Neuron (in vitro differentiated cells): ENCODE data around the gene EME2.

Source experiments
- H2AFZ ChIP-seq: one replicate; pipeline ENCODE4 v1.6.1; 2013; ENCODE audit warnings: low read depth, mild to moderate bottlenecking, inconsistent platforms, low read length, moderate library complexity
- H3K27me3 ChIP-seq: one replicate; pipeline ENCODE4 v1.6.1; 2013; ENCODE audit warnings: low read length; ENCODE audit not compliant: insufficient read depth
- H3K36me3 ChIP-seq: one replicate; pipeline ENCODE4 v1.6.1; 2013; ENCODE audit warnings: low read length; ENCODE audit not compliant: insufficient read depth
- H3K4me1 ChIP-seq: one replicate; pipeline ENCODE4 v1.6.1; 2013; ENCODE audit warnings: low read length; ENCODE audit not compliant: insufficient read depth
- H3K4me3 ChIP-seq: 2 replicates; pipeline ENCODE4 v1.5.1; 2013; ENCODE audit warnings: mild to moderate bottlenecking, low read length, moderate library complexity
- H3K9me3 ChIP-seq: one replicate; pipeline ENCODE4 v1.6.1; 2013; ENCODE audit warnings: low read length

Gene EME2

DNA sequence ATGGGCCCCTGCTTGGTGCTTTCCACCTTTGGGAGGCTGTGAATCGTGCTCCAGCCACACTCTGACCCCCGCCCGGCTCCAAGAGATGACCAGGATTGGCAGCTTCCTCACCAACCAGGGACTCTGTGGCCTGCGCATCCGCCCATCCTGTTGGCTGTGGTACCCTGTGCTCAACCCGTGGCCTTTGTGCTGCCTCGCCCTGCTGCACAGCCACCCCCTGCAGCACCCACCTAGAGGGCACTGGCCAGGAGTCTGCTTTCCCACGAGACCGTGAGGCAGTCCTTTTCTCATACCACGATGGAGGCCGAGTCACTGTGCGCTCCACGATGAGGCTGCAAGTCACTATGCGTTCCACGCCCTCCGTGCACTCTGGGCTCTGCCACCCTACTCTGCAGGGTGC lies 20.7 kb upstream of the EME2 start:
- peaks cover 59% of the 10 kb centered on the region for H3K36me3 ChIP-seq
- no peak overlapping the region for H3K4me3 ChIP-seq
- no peak overlapping the region for H2AFZ ChIP-seq
- H3K27me3 ChIP-seq: no peaks in the 10 kb centered on the region
- H3K4me1 ChIP-seq: no peaks in the 10 kb centered on the region
- no peaks in the 10 kb centered on the region for H3K9me3 ChIP-seq

DNA sequence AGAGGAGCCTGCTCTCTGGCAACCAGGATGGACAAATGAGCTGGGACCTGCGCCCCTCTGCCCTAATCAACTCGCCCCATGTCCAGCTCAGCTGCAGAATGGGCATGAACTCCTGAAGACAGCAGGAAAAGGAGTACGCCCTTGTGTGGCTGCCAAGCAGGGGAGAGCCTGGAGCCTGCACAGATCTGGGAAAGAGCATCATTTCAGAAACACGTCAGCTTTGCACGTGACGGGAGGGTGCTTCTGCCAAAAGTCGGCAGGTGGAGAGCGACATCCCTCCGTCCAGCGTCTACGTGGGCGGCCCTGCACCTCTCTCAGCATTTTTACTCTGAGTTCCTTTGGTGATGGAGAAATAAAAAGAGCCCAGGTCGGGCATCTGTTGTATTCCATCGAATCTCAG lies 19.8 kb upstream of the EME2 start:
- Histone ChIP-seq H3K36me3 (peaks cover 50% of the 10 kb centered on the region), H3K4me1 (no peaks in the 10 kb centered on the region), H3K9me3 (no peaks in the 10 kb centered on the region), H3K4me3 (no peak overlapping the region), H2AFZ (no peak overlapping the region), H3K27me3 (no peaks in the 10 kb centered on the region)

DNA sequence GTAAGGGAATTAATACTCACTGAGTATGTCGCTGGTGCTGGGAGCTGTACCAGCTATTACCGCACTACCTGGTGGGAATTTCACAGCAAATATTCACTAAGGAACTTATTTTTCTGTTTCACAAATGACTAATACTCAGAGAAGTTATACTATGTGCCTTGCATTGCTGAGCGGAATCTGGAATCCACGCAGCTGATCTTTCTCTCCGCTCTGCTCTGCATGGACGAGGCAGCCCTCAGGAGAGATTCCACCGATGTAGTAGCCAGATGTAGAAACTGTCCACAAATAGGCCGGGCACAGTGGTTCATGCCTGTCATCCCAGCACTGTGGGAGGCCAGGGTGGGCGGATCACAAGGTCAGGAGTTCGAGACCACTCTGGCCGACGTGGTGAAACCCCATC lies 18.4 kb upstream of the EME2 start:
- no peak overlapping the region for H2AFZ ChIP-seq
- no peaks in the 10 kb centered on the region for H3K27me3 ChIP-seq
- no peaks in the 10 kb centered on the region for H3K4me1 ChIP-seq
- peaks cover 44% of the 10 kb centered on the region for H3K36me3 ChIP-seq
- H3K4me3 ChIP-seq: no peak overlapping the region
- no peaks in the 10 kb centered on the region for H3K9me3 ChIP-seq

DNA sequence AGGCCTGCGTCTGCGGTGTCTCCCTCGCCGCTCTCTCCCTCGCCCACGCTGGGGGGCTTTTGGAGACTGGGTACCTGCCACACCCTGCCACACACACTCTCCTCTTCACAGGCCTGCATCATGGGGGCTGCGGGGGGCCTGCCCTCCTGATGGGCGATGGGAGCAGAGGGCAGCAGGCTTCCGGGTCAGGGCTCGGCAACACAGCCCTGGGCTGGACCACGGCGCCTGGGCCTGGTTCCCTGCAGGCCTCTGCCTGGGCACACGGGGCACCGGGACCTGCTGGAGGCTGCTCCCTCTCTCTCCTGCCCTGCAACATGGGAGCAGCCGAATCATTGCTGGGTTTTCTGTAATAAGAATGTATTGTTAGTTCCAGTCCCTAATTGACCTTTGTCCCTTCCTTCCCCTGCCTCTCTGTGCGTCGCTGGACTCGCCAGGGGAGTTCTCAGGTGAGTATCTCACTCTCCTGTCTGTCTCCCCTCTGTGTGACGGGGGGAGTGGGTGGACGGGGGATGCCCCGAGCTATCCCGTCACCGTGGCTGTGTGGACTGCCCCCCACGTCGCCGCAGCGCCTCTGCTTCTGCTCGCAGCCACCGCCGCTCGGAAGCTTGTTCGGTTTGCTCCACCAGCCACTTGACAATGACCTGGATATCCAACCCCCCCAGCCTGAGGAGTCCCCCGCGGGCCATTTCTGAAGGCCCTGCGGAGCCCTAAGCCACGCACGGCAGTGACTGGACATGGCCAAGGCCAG lies 14.7 kb upstream of the EME2 start:
- Histone ChIP-seq H2AFZ (no peak overlapping the region), H3K4me1 (no peaks in the 10 kb centered on the region), H3K27me3 (no peaks in the 10 kb centered on the region), H3K36me3 (peaks cover 46% of the 10 kb centered on the region), H3K9me3 (no peaks in the 10 kb centered on the region), H3K4me3 (no peak overlapping the region)

DNA sequence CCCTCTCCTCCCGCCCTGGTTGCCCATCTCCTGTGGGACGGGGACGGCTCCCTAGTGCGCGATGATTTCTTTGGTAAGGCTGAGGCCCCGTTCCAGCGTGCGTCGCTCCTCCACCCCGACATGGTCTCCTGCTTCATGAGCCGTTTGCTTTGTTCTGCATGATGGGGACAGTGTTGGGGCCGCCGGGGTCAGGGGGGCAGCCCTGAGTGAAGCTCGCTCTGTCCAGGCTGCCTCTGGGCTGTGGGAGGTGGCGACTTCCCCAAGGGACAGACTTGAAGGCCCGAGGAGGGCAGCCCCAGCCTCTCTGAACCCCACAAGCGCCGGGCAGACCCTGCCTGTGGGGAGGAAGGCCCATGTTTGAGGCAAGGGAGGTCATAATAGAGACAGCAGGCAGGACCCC lies 13.7 kb upstream of the EME2 start:
- no peak overlapping the region for H2AFZ ChIP-seq
- H3K36me3 ChIP-seq: peaks cover 52% of the 10 kb centered on the region
- H3K4me3 ChIP-seq: no peak overlapping the region
- no peaks in the 10 kb centered on the region for H3K27me3 ChIP-seq
- no peaks in the 10 kb centered on the region for H3K9me3 ChIP-seq
- no peaks in the 10 kb centered on the region for H3K4me1 ChIP-seq

DNA sequence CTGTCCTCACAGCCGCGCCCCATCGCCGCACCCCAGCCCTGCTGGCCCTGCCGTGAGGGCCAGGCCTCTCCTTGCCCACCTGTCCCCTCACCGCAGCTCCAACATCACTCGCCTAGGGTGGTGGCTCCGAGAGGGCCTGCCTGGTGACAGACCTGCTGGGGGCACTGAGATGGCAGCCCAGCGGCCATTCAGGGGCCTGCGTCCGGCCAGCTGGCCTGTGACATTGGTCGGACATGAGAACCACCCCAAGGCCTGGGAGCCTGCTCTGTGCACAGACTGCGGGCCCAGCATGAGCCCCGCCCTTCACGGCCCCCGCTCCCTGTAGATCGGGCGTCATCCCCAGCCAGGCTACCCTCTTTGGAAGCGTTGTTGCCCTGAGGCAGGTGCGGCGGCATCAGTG lies 13.1 kb upstream of the EME2 start:
- no peaks in the 10 kb centered on the region for H3K27me3 ChIP-seq
- H3K9me3 ChIP-seq: no peaks in the 10 kb centered on the region
- peaks cover 58% of the 10 kb centered on the region for H3K36me3 ChIP-seq
- H3K4me1 ChIP-seq: no peaks in the 10 kb centered on the region
- H3K4me3 ChIP-seq: no peak overlapping the region
- no peak overlapping the region for H2AFZ ChIP-seq

DNA sequence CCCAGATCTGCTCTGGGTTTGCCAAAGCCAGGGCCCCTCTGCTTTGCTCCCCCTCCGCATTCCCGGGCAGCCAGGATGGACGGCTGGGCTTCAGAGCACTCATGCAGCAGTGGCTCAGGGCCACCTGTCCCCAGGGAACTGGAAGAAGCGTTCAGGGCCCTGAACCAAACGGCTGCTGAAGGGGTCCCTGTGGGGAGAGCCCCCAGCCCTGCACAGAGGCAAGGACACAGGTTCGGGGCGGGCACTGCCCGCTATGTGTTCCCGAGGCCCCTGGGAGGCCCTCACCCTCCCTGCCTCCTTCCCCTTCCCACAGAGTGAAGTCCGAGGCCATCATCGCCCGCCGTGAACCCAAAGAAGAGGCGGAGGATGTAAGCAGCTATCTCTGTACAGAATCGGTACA lies 11.7 kb upstream of the EME2 start:
- no peaks in the 10 kb centered on the region for H3K27me3 ChIP-seq
- no peak overlapping the region for H3K4me3 ChIP-seq
- no peak overlapping the region for H2AFZ ChIP-seq
- peaks cover 63% of the 10 kb centered on the region for H3K36me3 ChIP-seq
- no peaks in the 10 kb centered on the region for H3K4me1 ChIP-seq
- H3K9me3 ChIP-seq: no peaks in the 10 kb centered on the region

DNA sequence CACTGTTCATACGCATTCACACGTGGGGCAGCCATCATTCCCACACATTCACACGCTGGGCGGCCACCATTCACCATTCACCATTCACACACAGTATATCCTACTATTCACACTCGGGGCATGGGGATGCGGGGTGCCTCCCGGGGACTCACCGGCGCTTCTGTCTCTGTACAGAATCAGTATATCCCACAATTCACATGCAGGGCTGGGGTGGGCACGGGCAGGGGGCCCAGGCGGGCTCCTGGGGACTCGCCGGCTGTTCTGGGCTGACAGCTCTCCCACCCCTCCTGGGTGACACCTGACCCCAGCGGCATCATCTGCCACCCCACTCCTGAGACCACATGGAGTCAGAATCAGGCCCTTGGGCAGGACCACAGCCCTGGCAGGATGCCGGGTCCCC lies 10.9 kb upstream of the EME2 start:
- Histone ChIP-seq H2AFZ (no peak overlapping the region), H3K36me3 (peaks cover 66% of the 10 kb centered on the region), H3K4me3 (no peak overlapping the region), H3K9me3 (no peaks in the 10 kb centered on the region), H3K4me1 (no peaks in the 10 kb centered on the region), H3K27me3 (no peaks in the 10 kb centered on the region)

DNA sequence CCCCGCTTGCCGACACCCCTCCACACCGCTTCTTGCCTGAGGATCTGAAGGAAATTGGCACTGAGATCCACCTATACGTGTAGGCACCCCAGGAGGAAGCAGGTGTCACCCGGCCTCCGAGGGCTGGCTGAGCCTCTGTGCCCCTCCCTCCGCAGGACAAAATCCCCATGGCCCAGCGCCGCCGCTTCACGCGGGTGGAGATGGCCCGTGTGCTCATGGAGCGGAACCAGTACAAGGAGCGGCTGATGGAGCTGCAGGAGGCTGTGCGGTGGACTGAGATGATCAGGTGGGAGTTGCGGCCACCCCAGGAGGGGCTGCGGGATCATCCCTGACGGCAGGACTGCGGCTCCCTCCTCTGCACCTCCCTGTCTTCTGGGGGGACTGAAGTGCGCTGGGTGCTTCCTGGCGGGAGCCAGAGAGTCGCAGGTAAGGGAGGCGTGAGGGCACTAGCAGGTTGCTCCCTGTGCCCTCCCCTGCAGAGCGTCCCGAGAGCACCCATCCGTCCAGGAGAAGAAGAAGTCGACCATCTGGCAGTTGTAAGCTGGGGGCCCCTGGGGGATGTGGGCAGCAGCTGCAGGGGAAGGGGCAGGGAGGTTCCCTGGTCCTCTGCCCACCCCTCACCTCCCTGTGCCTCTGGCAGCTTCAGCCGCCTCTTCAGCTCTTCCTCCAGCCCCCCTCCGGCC lies 10.3 kb upstream of the EME2 start:
- Histone ChIP-seq H3K4me3 (no peak overlapping the region), H2AFZ (no peak overlapping the region), H3K9me3 (no peaks in the 10 kb centered on the region), H3K4me1 (no peaks in the 10 kb centered on the region), H3K27me3 (no peaks in the 10 kb centered on the region), H3K36me3 (peaks cover 72% of the 10 kb centered on the region)

DNA sequence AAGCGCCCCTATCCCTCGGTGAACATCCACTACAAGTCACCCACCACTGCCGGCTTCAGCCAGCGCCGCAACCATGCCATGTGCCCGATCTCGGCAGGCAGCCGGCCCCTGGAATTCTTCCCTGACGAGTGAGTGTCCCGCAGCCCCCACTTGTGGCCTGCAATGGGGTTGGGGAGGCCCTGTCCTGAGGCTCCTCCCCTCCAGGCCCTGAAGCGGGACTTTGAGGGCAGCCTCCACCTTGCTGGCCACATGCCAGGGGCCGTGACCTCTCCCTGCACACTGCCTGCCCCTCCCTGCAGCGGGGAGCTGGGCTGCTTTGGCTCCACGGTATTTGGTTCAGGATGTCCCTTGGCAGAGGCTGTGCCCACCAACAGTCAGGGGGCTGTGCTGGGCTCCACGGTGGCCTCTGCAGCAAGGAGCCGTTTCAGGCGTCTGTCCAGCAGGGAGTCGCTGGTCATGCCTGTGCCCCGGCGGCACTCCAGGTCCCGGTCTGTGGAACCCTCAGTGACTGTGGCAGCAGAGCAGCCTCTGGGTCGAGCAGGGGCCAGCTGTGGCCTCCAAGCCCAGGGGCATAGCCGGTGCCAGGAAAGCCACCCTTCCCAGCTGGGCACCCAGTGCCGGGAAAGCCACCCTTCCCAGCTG lies 9.6 kb upstream of the EME2 start:
- H3K9me3 ChIP-seq: no peaks in the 10 kb centered on the region
- H3K27me3 ChIP-seq: no peaks in the 10 kb centered on the region
- H3K4me3 ChIP-seq: no peak overlapping the region
- H2AFZ ChIP-seq: no peak overlapping the region
- H3K4me1 ChIP-seq: no peaks in the 10 kb centered on the region
- peaks cover 78% of the 10 kb centered on the region for H3K36me3 ChIP-seq

DNA sequence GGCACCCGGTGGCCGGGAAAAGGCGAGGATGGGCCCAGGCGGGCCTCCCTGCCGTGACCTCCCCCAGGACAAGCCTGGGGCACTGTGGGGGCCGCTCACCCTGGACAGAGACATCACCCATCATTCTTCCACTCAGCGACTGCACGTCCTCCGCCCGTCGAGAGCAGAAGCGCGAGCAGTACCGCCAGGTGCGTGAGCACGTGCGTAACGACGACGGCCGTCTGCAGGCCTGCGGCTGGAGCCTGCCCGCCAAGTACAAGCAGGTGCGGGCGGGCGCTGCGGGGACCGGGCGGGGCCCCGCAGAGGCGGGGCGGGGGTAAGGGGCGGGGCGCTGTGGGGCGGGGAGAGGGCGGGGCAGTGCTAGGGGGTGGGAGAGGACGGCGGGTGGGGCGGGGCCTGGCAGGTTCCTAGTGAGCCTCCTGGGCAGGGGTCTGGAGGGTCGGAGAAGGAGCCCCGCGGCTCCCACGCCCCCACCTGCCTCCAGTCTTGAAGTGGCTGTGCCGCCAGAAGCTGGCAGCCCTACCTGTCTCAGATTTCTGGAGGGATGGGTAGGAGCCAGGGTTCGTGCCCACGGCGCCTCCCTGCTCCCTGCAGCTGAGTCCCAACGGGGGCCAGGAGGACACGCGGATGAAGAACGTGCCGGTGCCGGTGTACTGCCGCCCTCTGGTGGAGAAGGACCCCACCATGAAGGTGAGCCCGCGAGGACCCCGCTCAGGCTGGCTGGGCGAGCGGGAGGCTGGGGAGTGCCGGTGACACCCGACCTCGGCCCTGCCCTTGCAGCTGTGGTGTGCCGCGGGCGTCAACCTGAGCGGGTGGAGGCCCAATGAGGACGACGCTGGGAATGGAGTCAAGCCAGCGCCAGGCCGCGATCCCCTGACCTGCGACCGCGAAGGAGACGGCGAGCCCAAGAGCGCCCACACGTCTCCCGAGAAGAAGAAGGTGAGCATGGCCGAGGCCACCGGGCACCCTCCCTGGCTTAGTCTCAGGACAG lies 8.8 kb upstream of the EME2 start:
- no peaks in the 10 kb centered on the region for H3K4me1 ChIP-seq
- H3K9me3 ChIP-seq: no peaks in the 10 kb centered on the region
- H3K4me3 ChIP-seq: no peak overlapping the region
- no peak overlapping the region for H2AFZ ChIP-seq
- H3K36me3 ChIP-seq: peaks cover 79% of the 10 kb centered on the region
- no peaks in the 10 kb centered on the region for H3K27me3 ChIP-seq

DNA sequence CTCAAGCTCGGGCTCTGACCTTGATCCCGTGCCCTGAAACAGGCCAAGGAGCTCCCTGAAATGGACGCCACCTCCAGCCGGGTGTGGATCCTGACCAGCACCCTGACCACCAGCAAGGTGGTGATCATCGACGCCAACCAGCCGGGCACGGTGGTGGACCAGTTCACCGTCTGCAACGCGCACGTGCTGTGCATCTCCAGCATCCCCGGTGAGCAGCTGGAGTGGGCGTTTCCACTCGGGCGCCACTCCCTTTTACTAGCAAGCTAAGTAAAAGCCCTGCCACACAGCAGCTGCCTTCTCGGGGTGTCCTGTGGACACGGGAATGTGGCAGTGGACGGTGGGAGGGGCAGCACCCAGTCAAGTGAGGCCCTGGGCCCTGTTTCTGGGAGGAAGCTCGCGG lies 7.6 kb upstream of the EME2 start:
- Histone ChIP-seq H2AFZ (no peak overlapping the region), H3K36me3 (peaks cover 83% of the 10 kb centered on the region), H3K27me3 (no peaks in the 10 kb centered on the region), H3K9me3 (no peaks in the 10 kb centered on the region), H3K4me1 (no peaks in the 10 kb centered on the region), H3K4me3 (no peak overlapping the region)

DNA sequence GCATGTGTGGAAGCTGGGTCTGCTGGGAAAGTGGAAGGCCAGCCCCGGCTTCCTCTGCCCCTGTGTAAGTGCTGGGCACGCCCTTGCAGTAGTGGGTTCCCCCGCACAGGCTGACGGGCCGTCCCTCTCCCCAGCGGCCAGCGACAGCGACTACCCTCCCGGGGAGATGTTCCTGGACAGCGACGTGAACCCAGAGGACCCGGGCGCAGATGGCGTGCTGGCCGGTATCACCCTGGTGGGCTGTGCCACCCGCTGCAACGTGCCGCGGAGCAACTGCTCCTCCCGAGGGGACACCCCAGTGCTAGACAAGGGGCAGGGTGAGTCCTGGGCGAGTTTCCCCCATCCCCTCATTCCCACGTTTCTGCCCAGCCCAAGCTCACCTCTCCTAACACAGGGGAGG lies 6.8 kb upstream of the EME2 start:
- peaks cover 80% of the 10 kb centered on the region for H3K36me3 ChIP-seq
- no peak overlapping the region for H2AFZ ChIP-seq
- H3K4me1 ChIP-seq: no peaks in the 10 kb centered on the region
- no peaks in the 10 kb centered on the region for H3K27me3 ChIP-seq
- no peak overlapping the region for H3K4me3 ChIP-seq
- H3K9me3 ChIP-seq: no peaks in the 10 kb centered on the region
